HG03342 (cell line): ENCODE results near the gene AKR1C2.
"Not testable (repeated sequence)": the region's sequence is repeated elsewhere in the genome, so short reads cannot be mapped to it uniquely, and the experiment has no call there.

Experiments used
- ATAC-seq: cut with Tn5 transposase; IDR thresholded peaks from one replicate; pipeline ENCODE4 v1.9.1; 2021; ENCODE audit warnings: mild to moderate bottlenecking, moderate library complexity; ENCODE audit not compliant: unreplicated experiment

AKR1C2 gene

GRCh38 chr10:4990217-4990616, 13.4 kb downstream of the AKR1C2 start:
- ATAC-seq: no peak

GRCh38 chr10:4988000-4988641, 15.5 kb downstream of the AKR1C2 start:
- ATAC-seq: not testable (repeated sequence)

GRCh38 chr10:4984971-4985594, 18.6 kb downstream of the AKR1C2 start:
- no peak for ATAC-seq

- no peak for ATAC-seq
These were observed 19.4 kb downstream of the AKR1C2 start for GRCh38 chr10:4984223-4984622.

DNA sequence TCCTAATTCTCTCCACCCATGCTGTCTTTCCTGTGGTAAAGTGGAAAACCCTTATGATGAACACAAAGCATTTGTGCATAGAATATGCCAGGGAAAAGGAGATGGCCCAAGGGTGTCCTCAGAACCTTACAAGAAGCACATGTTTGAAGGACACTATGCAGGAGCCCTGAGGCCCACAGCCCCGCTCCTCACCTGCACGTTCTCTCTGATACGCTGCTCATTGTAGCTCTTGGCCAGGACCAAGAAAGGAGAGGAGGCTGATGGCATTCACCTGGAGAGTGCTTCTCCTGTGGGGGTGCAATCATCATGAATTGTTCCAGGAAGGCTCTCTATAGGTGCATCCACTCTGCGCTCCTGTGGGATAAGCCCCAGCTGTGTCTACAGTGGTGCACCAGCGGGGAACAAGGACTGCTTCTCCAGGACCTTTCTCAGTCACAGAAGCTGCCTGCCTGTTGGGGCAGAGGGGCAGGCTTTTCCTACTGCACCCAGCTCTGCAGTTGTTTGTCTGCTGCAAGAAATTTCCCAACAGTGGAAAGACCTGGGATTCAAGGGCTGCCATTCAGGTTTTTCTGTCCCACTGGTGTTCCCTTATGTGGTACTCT, 19.9 kb downstream of the AKR1C2 start:
- ATAC-seq: no peak

DNA sequence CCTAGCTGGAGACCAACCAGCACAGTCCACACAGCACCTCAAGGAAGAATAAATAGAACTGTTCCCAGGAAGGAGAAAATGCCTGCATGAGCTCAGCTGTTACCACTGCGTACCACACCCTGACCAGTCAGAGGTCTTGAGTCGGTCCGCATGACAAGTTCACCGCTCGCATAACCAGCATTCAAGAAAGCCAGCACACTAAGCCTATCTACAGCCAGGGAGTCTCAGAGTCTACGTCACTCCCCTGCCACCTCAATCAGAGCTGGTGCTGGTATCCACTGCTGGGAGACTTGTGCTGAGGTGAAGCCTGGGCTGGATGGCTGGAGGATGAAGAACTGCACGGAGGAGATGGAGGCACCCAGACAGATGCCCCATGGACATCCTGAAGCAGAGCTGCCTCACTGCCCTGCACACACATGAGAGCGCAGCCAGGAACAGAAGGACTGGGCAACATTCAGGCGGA, 20.9 kb downstream of the AKR1C2 start:
- ATAC-seq: no peak

DNA sequence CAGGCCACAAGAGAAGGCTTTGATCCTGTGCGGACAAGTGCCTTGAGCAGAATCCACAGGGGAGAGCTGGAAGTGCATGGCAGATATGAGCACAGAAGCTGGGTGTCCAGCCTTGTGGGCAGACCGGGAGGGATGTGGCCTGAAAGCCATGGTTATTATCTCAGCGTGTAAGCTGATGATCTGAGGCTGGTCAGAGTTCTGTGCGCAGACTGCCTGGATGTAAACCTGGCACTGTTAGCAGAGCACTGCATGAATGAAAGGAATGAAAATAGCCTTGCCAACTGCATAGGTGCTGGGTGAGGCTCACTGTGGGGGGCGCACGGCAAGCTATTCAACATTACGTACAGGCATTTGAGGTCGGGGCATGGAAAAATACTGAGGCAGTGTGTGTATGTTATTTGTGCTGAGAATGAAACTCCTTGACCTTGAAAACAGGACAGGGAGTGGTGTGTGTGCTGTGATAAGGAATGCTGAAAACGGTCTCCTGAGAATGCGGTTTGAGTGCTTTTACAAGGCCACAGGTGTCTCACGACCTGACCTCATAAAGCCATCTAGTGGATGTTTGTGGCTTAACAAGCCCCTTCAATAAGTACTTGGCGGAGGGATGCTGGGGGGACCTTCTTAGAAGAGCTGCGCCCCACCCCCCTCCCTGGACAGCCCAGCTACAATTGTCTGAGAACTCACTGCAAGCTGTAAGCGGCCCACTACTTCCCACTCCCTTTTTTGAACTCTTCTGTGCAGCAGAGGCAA, 21.8 kb downstream of the AKR1C2 start:
- peak; percentile 49 for ATAC-seq

DNA sequence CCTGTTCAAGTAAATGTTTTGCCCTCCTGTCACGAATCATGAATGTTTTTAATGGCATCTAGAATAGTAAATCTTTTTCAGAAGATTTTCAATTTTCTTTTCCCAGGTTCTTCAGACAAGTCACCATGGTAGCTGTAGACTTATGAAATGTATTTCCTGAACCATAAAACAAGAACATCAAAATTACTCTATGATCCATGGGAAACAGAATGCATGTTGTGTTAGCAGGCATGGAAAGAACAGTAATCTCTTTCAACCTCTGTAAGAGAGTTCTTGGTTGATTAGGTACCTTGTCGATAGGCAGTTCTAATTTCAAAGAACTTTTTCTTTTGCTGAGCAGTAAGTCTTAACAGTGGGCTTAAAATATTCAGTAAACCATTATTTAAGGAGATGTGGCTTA, 22.9 kb downstream of the AKR1C2 start:
- ATAC-seq: no peak

DNA sequence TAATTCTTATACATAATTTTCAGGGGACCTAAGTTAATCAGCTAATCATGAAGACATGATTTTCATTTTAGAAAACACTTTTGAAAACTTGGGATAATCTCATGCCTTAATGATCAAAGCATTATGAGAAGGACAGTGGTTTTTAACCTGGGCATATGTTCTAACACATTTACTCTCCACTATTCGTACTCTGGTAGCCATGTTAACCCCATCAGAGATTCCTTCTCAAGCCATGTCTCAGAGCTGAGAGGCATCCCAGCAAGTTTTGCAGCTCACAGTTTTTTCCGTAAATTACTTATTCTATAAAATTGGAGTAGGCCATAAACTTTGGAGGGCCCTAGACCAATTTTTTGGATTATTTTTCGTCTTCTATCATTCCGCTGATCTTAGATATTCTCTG, 24.8 kb downstream of the AKR1C2 start:
- ATAC-seq: no peak

- ATAC-seq: no peak
These were observed 26.6 kb downstream of the AKR1C2 start for GRCh38 chr10:4977025-4977424.

GRCh38 chr10:4974400-4974799, 29.3 kb downstream of the AKR1C2 start:
- not testable (repeated sequence) for ATAC-seq

GRCh38 chr10:4973294-4973693, 30.4 kb downstream of the AKR1C2 start:
- not testable (repeated sequence) for ATAC-seq

GRCh38 chr10:4972369-4973142, 31.1 kb downstream of the AKR1C2 start:
- ATAC-seq: not testable (repeated sequence)

GRCh38 chr10:4970362-4970761, 33.3 kb downstream of the AKR1C2 start:
- ATAC-seq: not testable (repeated sequence)

- ATAC-seq: not testable (repeated sequence)
These were observed 34.4 kb downstream of the AKR1C2 start for GRCh38 chr10:4969289-4969688.

GRCh38 chr10:4967189-4967588, 36.5 kb downstream of the AKR1C2 start:
- not testable (repeated sequence) for ATAC-seq

- ATAC-seq: not testable (repeated sequence)
These were observed 37.9 kb downstream of the AKR1C2 start for GRCh38 chr10:4965763-4966162.

DNA sequence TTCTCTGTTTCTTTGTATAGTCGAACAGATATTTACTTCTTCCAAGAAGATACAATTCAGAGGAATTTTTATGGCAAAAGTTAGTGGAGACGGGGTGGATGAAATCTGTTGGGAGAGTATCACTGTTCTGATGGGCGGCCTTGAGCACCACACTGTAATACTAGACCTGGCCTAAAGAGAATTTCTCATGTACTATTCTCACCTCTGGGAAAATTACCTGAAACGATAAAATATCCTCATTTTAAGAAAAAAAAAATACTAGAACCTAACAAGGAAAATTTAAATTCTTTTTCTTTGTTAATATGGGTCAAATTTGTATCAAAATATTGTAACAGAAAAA, 39.9 kb downstream of the AKR1C2 start:
- ATAC-seq: not testable (repeated sequence)

GRCh38 chr10:4962876-4963814, 40.5 kb downstream of the AKR1C2 start, which contains the start of gene AKR1C1:
AKR1C1 (plus strand) TSS chr10:4963415; CDS start chr10:4963445, 30 bp downstream.
- not testable (repeated sequence) for ATAC-seq

GRCh38 chr10:4962308-4962707, 41.3 kb downstream of the AKR1C2 start:
- not testable (repeated sequence) for ATAC-seq
